Fibroblast of lung (primary cell): ENCODE measurements around the gene LY9. TPM values are rescaled to one million over a fixed set of nuclear protein-coding genes. Genes with fewer than 3 reads are reported as not detected.

Experiments used
- DNase-seq, 2 donors: peaks; one replicate each; pipeline versions ENCODE4 v3.0.0 to v3.0.0-alpha.2; 2010; ENCODE audit warnings: low read depth in 2 of 2
- H2AFZ ChIP-seq: 2 replicates; pipeline ENCODE4 v1.5.1; 2012; ENCODE audit warnings: low read length, control low read depth, inconsistent platforms
- H3K27ac ChIP-seq: 2 replicates; pipeline ENCODE4 v1.5.1; 2011; ENCODE audit warnings: low read length, control low read depth; ENCODE audit not compliant: insufficient read depth
- H3K27me3 ChIP-seq: 2 replicates; pipeline ENCODE4 v1.5.1; 2011; ENCODE audit warnings: mild to moderate bottlenecking, low read length; ENCODE audit not compliant: control insufficient read depth, insufficient read depth
- H3K36me3 ChIP-seq: 2 replicates; pipeline ENCODE4 v1.5.1; 2011; ENCODE audit warnings: low read length; ENCODE audit not compliant: control insufficient read depth, insufficient read depth
- H3K4me1 ChIP-seq: 2 replicates; pipeline ENCODE4 v1.5.1; 2011; ENCODE audit warnings: low read length; ENCODE audit not compliant: control insufficient read depth, insufficient read depth; ENCODE audit errors: extremely low read depth
- H3K4me2 ChIP-seq: 2 replicates; pipeline ENCODE4 v1.5.1; 2011; ENCODE audit warnings: low read length, control low read depth; ENCODE audit not compliant: insufficient read depth; ENCODE audit errors: extremely low read depth
- H3K4me3 ChIP-seq, 4 experiments: fragments of 200-600 bp in 1 of 4; sonication (generic) in 1 of 4; replicated peaks in 1 of 4; 2 replicates each; pipeline ENCODE4 v1.5.1; 2011 to 2016; ENCODE audit warnings: low read length in 4 of 4, low read depth in 3 of 4, mild to moderate bottlenecking in 3 of 4, control low read depth in 2 of 4, inconsistent platforms in 1 of 4, mixed read lengths in 1 of 4; ENCODE audit not compliant: insufficient read depth in 1 of 4; ENCODE audit errors: control extremely low read depth in 1 of 4
- H3K79me2 ChIP-seq: 2 replicates; pipeline ENCODE4 v1.5.1; 2012; ENCODE audit warnings: mild to moderate bottlenecking, low read length, inconsistent platforms; ENCODE audit not compliant: control insufficient read depth, insufficient read depth
- H3K9ac ChIP-seq: 2 replicates; pipeline ENCODE4 v1.5.1; 2011; ENCODE audit warnings: mild to moderate bottlenecking, low read length, control low read depth; ENCODE audit not compliant: insufficient read depth
- H3K9me3 ChIP-seq: 2 replicates; pipeline ENCODE4 v1.5.1; 2012; ENCODE audit warnings: low read depth, low read length; ENCODE audit not compliant: control insufficient read depth, insufficient read depth
- H4K20me1 ChIP-seq: 2 replicates; pipeline ENCODE4 v1.5.1; 2011; ENCODE audit warnings: low read length; ENCODE audit not compliant: control insufficient read depth, insufficient read depth; ENCODE audit errors: extremely low read depth
- EZH2 ChIP-seq: IDR thresholded peaks from 2 replicates; pipeline ENCODE4 v1.5.1; 2012; ENCODE audit warnings: low read length, control low read depth, mild to moderate bottlenecking; ENCODE audit errors: missing control alignments
- polyA plus RNA-seq, 2 donors: library from polyadenylated mRNA; depleted of rRNA in 1 of 2; stranded (reverse) in 1 of 2; unstranded in 1 of 2; fragments of >200 nt; gene quantifications; 2 replicates each; pipeline ENCODE4 v1.2.1, GENCODE V29; 2011 to 2012; ENCODE audit warnings: missing spikeins in 1 of 2
- total RNA-seq: library from RNA; depleted of rRNA; stranded (reverse); fragments of >200 nt; gene quantifications from 2 replicates; pipeline ENCODE4 v1.2.1, GENCODE V29; 2014
- TF ChIP-seq, protein P1 (sequence below), 2 donors: IDR thresholded peaks in 1 of 2; conservative IDR thresholded peaks in 1 of 2; 1 replicate in 1 of 2; 2 replicates in 1 of 2; pipeline ENCODE4 v1.5.1; 2011 to 2012; ENCODE audit warnings: low read length in 2 of 2, control low read depth in 1 of 2, inconsistent platforms in 1 of 2, low read depth in 1 of 2, mild to moderate bottlenecking in 1 of 2

Gene LY9
- total and polyA plus RNA-seq, 2 donors (not counting 1 experiment from before 2014, with no cell fraction given), result not detected

DNA sequence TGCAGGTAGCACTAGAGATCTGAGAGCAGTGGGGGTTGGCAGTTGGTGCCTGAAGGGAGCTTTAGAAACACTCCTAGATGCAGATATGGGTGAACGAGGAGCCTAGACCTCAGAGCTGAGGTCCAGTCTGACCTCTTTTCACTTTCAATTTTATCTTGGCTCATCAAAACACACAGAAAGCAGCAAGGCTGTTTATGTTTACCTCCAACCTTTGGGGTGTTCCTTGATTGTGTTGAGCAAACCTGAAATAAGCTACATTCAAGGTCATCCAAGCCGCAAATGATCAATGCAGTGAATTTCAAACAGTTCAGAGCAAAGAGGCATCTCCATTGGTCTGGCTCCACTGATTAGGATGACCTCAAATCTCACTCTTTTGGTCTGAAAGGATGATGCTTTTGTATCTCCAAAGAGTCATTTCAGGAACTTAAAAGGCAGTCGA, 1.3 kb downstream of the LY9 start:
- no peaks in the 10 kb centered on the region for H3K79me2 ChIP-seq
- no peak for DNase-seq
- H4K20me1 ChIP-seq, result no peaks in the 10 kb centered on the region
- no peaks in the 10 kb centered on the region for H3K27me3 ChIP-seq
- no peaks in the 10 kb centered on the region for H3K36me3 ChIP-seq
- no peak overlapping the region for H3K4me2 ChIP-seq
- no peak overlapping the region for H2AFZ ChIP-seq
- no peaks in the 10 kb centered on the region for H3K4me1 ChIP-seq
- H3K9me3 ChIP-seq, result no peaks in the 10 kb centered on the region
- no peak overlapping the region for H3K4me3 ChIP-seq
- no peak overlapping the region for H3K27ac ChIP-seq
- no peak overlapping the region for H3K9ac ChIP-seq
- TF ChIP-seq EZH2, result no peak
- TF ChIP-seq, protein P1, sequence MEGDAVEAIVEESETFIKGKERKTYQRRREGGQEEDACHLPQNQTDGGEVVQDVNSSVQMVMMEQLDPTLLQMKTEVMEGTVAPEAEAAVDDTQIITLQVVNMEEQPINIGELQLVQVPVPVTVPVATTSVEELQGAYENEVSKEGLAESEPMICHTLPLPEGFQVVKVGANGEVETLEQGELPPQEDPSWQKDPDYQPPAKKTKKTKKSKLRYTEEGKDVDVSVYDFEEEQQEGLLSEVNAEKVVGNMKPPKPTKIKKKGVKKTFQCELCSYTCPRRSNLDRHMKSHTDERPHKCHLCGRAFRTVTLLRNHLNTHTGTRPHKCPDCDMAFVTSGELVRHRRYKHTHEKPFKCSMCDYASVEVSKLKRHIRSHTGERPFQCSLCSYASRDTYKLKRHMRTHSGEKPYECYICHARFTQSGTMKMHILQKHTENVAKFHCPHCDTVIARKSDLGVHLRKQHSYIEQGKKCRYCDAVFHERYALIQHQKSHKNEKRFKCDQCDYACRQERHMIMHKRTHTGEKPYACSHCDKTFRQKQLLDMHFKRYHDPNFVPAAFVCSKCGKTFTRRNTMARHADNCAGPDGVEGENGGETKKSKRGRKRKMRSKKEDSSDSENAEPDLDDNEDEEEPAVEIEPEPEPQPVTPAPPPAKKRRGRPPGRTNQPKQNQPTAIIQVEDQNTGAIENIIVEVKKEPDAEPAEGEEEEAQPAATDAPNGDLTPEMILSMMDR (conservative IDR thresholded peaks at IDR 0.05 in 1 of 2, IDR thresholded peaks at IDR 0.05 in 1 of 2; ENCODE audit: low read depth in 1 of 2, low read length in 2 of 2), result no peak

DNA sequence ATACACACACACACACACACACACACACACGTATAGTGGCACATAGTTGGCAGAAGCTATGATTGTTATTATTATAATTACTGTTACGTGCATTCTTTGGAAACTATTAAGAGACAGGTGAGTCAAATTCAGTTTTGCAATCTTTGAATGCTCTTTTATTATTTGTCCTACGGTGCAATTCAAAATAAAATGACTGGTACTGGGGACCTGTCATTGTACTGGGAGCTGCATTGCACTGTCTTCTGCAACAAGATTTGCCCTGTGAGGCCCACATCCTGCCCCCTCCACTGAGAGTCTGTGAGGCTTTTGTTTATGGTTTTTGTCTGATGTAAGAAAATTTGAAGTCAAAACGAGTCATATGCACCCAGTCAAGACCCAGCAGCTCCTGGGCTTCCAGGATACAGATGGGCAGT, 1.9 kb downstream of the LY9 start:
- TF ChIP-seq, protein P1 (conservative IDR thresholded peaks at IDR 0.05 in 1 of 2, IDR thresholded peaks at IDR 0.05 in 1 of 2; ENCODE audit: low read depth in 1 of 2, low read length in 2 of 2), result no peak
- no peak for TF ChIP-seq EZH2
- Histone ChIP-seq H2AFZ (no peak overlapping the region), H3K9ac (no peak overlapping the region), H3K79me2 (no peaks in the 10 kb centered on the region), H4K20me1 (no peaks in the 10 kb centered on the region), H3K4me3 (no peak overlapping the region), H3K27me3 (no peaks in the 10 kb centered on the region), H3K27ac (no peak overlapping the region), H3K36me3 (no peaks in the 10 kb centered on the region), H3K4me2 (no peak overlapping the region), H3K9me3 (no peaks in the 10 kb centered on the region), H3K4me1 (no peaks in the 10 kb centered on the region)
- no peak for DNase-seq

- H3K4me1 ChIP-seq, result no peaks in the 10 kb centered on the region
- DNase-seq, result no peak
- no peaks in the 10 kb centered on the region for H3K79me2 ChIP-seq
- no peaks in the 10 kb centered on the region for H3K27me3 ChIP-seq
- TF ChIP-seq EZH2, result no peak
- TF ChIP-seq, protein P1 (conservative IDR thresholded peaks at IDR 0.05 in 1 of 2, IDR thresholded peaks at IDR 0.05 in 1 of 2; ENCODE audit: low read depth in 1 of 2, low read length in 2 of 2), result no peak
- H3K9ac ChIP-seq, result no peak overlapping the region
- H3K36me3 ChIP-seq, result no peaks in the 10 kb centered on the region
- no peak overlapping the region for H3K27ac ChIP-seq
- no peaks in the 10 kb centered on the region for H3K9me3 ChIP-seq
- H4K20me1 ChIP-seq, result no peaks in the 10 kb centered on the region
- no peak overlapping the region for H3K4me2 ChIP-seq
- H2AFZ ChIP-seq, result no peak overlapping the region
- no peak overlapping the region for H3K4me3 ChIP-seq
Observed at GRCh38 chr1:160798439-160798838, 2.5 kb downstream of the LY9 start.
